Mesothelial cell of epicardium (in vitro differentiated cells): ENCODE results near the gene YLPM1. TPM values are rescaled to one million over a fixed set of nuclear protein-coding genes. Genes with fewer than 3 reads are reported as not detected.

Experiments used
- DNase-seq, 2 experiments: peaks; one replicate each; pipeline ENCODE4 v3.0.0; 2021; ENCODE audit warnings: low spot score in 2 of 2; ENCODE audit not compliant: unreplicated experiment in 2 of 2
- H3K27ac Mint-ChIP-seq: 2 replicates; pipeline ENCODE4 v1.8.0; 2021; ENCODE audit warnings: mixed read lengths
- H3K27me3 Mint-ChIP-seq: 2 replicates; pipeline ENCODE4 v1.8.0; 2021; ENCODE audit warnings: low read depth, mixed read lengths
- H3K36me3 Mint-ChIP-seq: 2 replicates; pipeline ENCODE4 v1.8.0; 2021; ENCODE audit warnings: mixed read lengths
- H3K4me1 Mint-ChIP-seq: 2 replicates; pipeline ENCODE4 v1.8.0; 2021; ENCODE audit warnings: mixed read lengths
- H3K4me3 Mint-ChIP-seq: 2 replicates; pipeline ENCODE4 v1.8.0; 2021; ENCODE audit warnings: mild to moderate bottlenecking, moderate library complexity, mixed read lengths
- H3K9me3 Mint-ChIP-seq: 2 replicates; pipeline ENCODE4 v1.8.0; 2021; ENCODE audit warnings: mixed read lengths
- CTCF ChIP-seq: fragments of 200-600 bp; sonication (generic); IDR thresholded peaks from one replicate; pipeline ENCODE4 v1.5.0; 2021; ENCODE audit warnings: antibody characterized with exemption; ENCODE audit not compliant: unreplicated experiment
- total RNA-seq: library from RNA; stranded (reverse); gene quantifications from 3 replicates; pipeline ENCODE4 v1.2.1, GENCODE V29; 2021

Gene YLPM1
- total RNA-seq, 1 donor from 2014 or later = 135 TPM

GRCh38 chr14:74771399-74771798 is 8.3 kb downstream of the YLPM1 start:
- no peak for TF ChIP-seq CTCF
- Mint-ChIP-seq H3K4me1 (peaks cover 13% of the 10 kb centered on the region), H3K36me3 (peaks cover 12% of the 10 kb centered on the region), H3K4me3 (no peak overlapping the region), H3K9me3 (no peaks in the 10 kb centered on the region), H3K27me3 (no peaks in the 10 kb centered on the region), H3K27ac (peak overlapping the region; percentile 1)
- DNase-seq = no peak

- peaks cover 49% of the 10 kb centered on the region for H3K36me3 Mint-ChIP-seq
These were observed 21.5 kb downstream of the YLPM1 start for GRCh38 chr14:74784634-74785033.

GRCh38 chr14:74785056-74785613 is 22.0 kb downstream of the YLPM1 start:
- H3K36me3 Mint-ChIP-seq = peaks cover 49% of the 10 kb centered on the region
- no peak for TF ChIP-seq CTCF
- H3K27me3 Mint-ChIP-seq = no peaks in the 10 kb centered on the region
- no peak overlapping the region for H3K27ac Mint-ChIP-seq
- H3K4me1 Mint-ChIP-seq = no peaks in the 10 kb centered on the region
- peaks cover 3% of the 10 kb centered on the region for H3K9me3 Mint-ChIP-seq
- DNase-seq = no peak
- no peak overlapping the region for H3K4me3 Mint-ChIP-seq

More at GRCh38 chr14:74784634-74785033, 21.5 kb downstream of the YLPM1 start:
- TF ChIP-seq CTCF = no peak
- no peak for DNase-seq
- Mint-ChIP-seq H3K9me3 (peaks cover 3% of the 10 kb centered on the region), H3K27me3 (no peaks in the 10 kb centered on the region), H3K27ac (no peak overlapping the region), H3K4me1 (no peaks in the 10 kb centered on the region), H3K4me3 (no peak overlapping the region)

DNA sequence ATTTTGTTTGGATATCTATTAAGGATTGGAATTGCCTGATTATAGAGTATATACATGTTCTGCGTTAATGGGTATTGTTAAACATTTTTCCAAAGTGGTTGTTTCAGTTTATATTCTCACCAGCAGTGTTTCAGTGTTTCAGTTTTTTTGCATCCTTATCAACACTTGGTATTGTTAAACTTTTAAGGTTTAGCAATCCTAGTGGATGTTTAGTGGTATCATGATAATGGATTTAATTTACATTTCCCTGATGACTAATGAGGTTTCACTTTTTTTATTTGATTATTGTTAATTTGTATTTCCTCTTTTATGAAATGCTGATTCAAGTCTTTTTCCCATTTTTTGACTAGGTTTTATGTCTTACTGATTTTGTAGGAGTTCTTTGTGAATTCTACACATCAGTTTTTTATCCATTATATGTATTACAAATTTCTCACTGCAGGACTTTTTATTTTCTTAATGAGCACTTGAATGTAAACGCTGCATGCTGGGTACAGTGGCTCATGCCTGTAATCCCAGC is 23.7 kb downstream of the YLPM1 start:
- no peaks in the 10 kb centered on the region for H3K4me1 Mint-ChIP-seq
- no peaks in the 10 kb centered on the region for H3K27me3 Mint-ChIP-seq
- H3K4me3 Mint-ChIP-seq = no peak overlapping the region
- peaks cover 42% of the 10 kb centered on the region for H3K36me3 Mint-ChIP-seq
- TF ChIP-seq CTCF = no peak
- no peak overlapping the region for H3K27ac Mint-ChIP-seq
- peaks cover 8% of the 10 kb centered on the region for H3K9me3 Mint-ChIP-seq
- no peak for DNase-seq

DNA sequence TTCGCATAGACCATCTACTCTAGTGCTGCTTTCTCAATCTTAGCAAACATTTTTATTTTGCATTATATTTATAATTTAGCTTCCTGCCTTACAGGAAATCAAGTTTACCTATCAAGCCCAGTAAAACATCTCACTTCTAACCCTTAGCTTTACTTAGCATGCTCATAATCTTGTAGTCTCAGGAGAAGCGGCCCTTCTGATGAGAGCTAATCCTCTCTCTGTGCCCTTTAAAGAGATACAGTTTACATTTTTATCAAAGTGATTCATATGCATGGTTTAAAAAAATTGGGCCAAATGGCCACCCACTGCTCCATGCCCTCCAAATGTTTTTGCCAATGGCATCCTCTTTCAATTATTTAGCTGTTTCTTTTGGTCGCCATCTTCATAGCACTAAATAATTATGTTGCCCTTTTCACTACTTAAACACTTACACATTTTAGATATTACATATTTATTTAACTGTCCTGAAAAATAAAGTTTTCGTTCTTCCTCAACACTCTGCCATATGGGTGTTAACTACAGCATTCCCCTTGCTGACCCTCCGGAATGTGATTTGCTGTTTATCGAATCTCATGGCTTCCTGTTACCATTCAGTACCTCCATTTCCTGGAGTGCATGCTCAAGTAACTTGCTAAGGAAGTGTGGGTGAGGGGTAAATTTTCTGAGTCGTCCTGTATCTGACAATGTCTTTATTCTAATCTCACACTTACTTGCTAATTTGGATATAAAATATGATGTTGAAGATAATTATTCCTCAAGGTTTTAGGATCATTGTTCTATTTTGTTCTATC is 29.3 kb downstream of the YLPM1 start:
- peaks cover 8% of the 10 kb centered on the region for H3K9me3 Mint-ChIP-seq
- peaks cover 20% of the 10 kb centered on the region for H3K36me3 Mint-ChIP-seq
- H3K27ac Mint-ChIP-seq = peak overlapping the region; percentile 83
- peaks cover 20% of the 10 kb centered on the region for H3K4me1 Mint-ChIP-seq
- DNase-seq = no peak
- no peak overlapping the region for H3K4me3 Mint-ChIP-seq
- H3K27me3 Mint-ChIP-seq = no peaks in the 10 kb centered on the region
- no peak for TF ChIP-seq CTCF
